RWPE1 (cell line): ENCODE results near the gene AP1M2.

Source experiments
- CTCF ChIA-PET: fragments of 350-600 bp; sonication (Branson Sonifier 250); formaldehyde crosslinking; extraction: SDS; loops from one replicate; lab custom pipeline; 2021; lab: Yijun Ruan, JAX
- POLR2A ChIA-PET: fragments of 400-600 bp; formaldehyde crosslinking; extraction: SDS; loops from one replicate; lab custom pipeline; 2020; ENCODE audit warnings: antibody characterized with exemption; ENCODE audit not compliant: low non-redundant PET; lab: Yijun Ruan, JAX
- DNase-seq: peaks from one replicate; pipeline ENCODE4 v3.0.0; 2012; ENCODE audit warnings: low spot score
- H3K27ac ChIP-seq: fragments of 450-650 bp; 2 replicates; pipeline ENCODE4 v1.5.1; 2017
- TF ChIP-seq, protein P1 (sequence below): fragments of 450-650 bp; conservative IDR thresholded peaks from 2 replicates; pipeline ENCODE4 v1.5.1; 2017; ENCODE audit warnings: low read depth, mild to moderate bottlenecking

Gene AP1M2

DNA sequence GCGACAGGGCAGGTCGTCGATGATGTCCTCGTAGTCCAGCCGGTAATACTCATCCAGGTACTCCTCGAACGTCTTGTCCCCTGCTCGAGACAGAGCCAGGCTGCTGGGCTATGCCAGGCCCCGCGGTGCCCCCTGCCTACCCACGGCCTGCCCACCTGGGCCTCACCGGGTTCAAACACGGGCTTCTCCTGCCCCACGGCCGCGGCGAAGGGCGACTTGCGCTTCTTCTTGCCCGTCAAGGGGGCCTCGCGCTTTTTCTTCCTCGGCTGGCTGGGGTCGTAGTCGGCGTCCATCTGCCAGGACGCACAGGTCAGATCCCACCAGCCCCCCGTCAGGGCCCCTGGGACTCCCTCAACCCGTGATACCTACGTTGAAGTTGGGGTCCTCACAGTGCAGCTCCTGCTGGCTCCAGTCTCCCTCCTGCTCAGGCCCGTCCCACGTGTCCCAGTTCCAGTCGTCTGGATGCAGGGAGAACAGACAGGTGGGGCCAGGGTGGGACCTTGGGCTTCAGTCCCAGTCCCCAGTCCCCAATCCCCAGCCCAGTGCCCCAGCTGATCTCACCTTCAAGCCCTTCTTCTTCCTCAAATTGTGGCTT is 29.4 kb downstream of the AP1M2 start:
- CTCF ChIA-PET = interaction anchor here (1.5 kb wide), 1 partner anchor 74 kb away, joined by 4 read pairs; no protein-coding TSS in a partner anchor
- TF ChIP-seq, protein P1, sequence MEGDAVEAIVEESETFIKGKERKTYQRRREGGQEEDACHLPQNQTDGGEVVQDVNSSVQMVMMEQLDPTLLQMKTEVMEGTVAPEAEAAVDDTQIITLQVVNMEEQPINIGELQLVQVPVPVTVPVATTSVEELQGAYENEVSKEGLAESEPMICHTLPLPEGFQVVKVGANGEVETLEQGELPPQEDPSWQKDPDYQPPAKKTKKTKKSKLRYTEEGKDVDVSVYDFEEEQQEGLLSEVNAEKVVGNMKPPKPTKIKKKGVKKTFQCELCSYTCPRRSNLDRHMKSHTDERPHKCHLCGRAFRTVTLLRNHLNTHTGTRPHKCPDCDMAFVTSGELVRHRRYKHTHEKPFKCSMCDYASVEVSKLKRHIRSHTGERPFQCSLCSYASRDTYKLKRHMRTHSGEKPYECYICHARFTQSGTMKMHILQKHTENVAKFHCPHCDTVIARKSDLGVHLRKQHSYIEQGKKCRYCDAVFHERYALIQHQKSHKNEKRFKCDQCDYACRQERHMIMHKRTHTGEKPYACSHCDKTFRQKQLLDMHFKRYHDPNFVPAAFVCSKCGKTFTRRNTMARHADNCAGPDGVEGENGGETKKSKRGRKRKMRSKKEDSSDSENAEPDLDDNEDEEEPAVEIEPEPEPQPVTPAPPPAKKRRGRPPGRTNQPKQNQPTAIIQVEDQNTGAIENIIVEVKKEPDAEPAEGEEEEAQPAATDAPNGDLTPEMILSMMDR = no peak
- peak overlapping the region; percentile 96 for H3K27ac ChIP-seq
- POLR2A ChIA-PET = no interaction called here
- no peak for DNase-seq

DNA sequence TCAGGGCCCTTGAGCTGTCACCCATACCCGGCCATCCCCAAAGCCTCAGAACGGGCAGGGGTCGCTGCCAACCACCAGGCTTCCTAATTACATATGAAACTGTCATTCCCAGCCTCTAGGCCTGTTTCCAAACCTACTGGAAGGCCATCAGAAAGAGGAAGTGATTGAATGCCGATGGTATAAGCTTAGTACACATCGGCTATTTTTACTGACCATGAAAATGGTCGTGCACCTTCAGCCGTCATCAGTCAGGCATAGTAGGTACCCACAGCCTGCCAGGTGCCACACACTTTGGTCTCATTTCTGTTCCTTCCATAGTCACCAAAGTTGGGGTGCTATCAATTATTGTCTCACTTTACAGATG is 31.5 kb downstream of the AP1M2 start:
- DNase-seq = no peak
- CTCF ChIA-PET = interaction anchor here (0.6 to 1.7 kb wide), 6 partner anchors 9 to 72 kb away, joined by 3 to 9 read pairs (median 4); no protein-coding TSS in a partner anchor
- H3K27ac ChIP-seq = peak overlapping the region; percentile 96
- TF ChIP-seq, protein P1 = no peak
- POLR2A ChIA-PET = no interaction called here

DNA sequence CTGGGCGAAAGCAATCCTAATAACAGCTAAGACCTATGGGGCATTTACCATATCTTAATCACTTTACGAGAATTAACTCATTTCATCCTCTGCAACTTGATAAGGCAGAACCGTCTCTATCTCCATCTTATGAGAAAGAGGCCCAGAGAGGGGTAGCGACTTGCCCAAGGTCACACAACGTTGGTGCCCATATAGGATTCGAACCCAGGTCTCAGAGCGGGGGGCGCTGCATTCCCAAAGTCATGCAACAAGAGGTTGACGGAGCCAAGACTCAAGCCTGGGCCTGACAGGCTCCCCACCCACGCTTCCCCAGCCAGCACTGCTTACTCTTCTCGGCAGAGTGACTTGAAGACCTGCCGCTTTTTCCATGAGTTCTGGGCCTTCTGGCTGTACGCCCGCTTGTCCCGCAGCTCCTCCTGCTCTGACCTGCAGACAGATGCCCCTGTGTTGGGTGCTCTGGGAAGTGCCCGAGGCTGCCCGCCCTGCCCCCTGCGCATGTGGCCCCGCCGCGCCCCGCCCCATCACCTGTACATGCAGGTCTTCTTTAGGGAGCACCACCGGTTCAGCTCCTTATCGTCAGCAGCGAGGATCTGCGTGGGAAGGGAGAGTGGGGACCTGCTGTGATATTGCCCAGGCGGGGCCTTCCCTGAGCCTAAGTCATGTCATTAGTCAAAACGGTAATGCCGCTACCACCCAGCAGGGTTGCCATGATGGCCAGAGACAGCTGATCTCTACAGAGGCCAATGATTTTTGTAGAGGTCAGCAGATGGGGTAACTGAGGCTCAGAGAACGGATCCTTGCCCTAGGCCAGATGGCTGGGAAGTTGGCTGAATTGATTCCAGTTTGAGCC is 32.1 kb downstream of the AP1M2 start:
- TF ChIP-seq, protein P1 = no peak
- POLR2A ChIA-PET = interaction anchor here (0.6 kb wide), 1 partner anchor 14 kb away, joined by 3 read pairs; no protein-coding TSS in a partner anchor
- H3K27ac ChIP-seq = peak overlapping the region; percentile 96
- CTCF ChIA-PET = interaction anchor here (0.5 to 1.7 kb wide), 7 partner anchors 13 to 89 kb away, joined by 3 to 9 read pairs (median 3); no protein-coding TSS in a partner anchor
- peak; percentile 71 for DNase-seq

DNA sequence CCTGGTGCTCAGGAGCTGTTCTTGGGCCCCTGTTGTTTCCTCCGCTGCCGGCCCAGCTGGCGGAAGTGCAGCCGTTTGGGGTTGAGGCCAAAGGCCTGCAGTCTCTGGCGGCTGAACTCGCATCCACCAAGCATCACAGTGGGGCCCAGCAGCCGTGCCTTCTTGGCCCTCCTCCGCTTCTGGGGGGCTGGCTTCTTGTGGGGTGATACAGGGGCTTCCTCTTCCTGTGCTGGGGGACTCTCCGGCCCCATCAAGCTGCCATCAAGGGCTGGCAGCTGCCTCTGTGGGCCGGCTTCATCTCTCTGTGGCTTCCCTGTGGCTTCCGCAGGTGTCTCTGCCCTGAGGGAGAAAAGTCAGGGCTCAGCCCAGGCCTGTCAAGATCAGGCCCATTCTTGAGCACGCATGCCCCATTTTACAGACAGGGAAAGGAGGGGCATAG is 33.1 kb downstream of the AP1M2 start:
- TF ChIP-seq, protein P1 = no peak
- peak overlapping the region; percentile 96 for H3K27ac ChIP-seq
- DNase-seq = peak; percentile 65
- CTCF ChIA-PET = interaction anchor here (0.6 to 1.7 kb wide), 6 partner anchors 12 to 1324 kb away, joined by 3 to 9 read pairs (median 4); no protein-coding TSS in a partner anchor
- POLR2A ChIA-PET = interaction anchor here (0.6 kb wide), 1 partner anchor 15 kb away, joined by 3 read pairs; no protein-coding TSS in a partner anchor

DNA sequence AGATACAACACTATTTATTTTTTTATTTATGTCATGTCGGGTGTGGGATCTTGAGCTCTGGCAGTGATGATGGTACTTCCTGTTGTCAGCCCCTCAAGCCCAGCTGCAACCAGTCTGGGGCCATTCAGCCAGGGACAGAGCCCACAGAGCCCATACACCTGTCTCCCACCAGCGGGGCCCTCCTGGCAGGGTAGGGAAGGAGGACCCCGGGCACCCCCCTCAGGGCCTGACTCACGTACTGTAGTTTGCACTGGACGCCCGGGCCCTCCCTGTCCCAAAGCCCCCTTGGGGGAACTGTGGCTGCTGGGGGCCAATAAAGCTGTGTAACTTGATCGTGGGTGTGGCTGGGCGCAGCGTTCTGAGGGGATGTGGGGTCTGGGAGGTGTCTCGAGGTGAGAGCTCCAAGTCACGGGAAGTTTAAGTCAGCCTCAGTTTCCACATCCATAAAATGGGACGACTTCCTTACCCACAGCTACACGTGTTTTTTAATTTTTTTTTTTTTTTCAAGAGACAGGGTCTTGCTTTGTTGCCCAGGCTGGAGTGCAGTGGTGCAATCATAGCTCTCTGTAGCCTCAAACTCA is 33.9 kb downstream of the AP1M2 start:
- TF ChIP-seq, protein P1 = no peak
- H3K27ac ChIP-seq = peak overlapping the region; percentile 96
- ChIA-PET CTCF (interaction anchor here (0.7 to 1.6 kb wide), 4 partner anchors 12 to 311 kb away, joined by 3 to 9 read pairs (median 4); no protein-coding TSS in a partner anchor), POLR2A (interaction anchor here (0.6 kb wide), 1 partner anchor 14 kb away, joined by 3 read pairs; no protein-coding TSS in a partner anchor)
- no peak for DNase-seq
